ENCODE measurements around the gene LTA4H. TPM values are rescaled to one million over a fixed set of nuclear protein-coding genes. Genes with fewer than 3 reads are reported as not detected.
A peak's percentile ranks its signal among the peaks of the same experiment; 100 is the strongest.

Gene LTA4H
- polyA plus RNA-seq, 1 donor (not counting 4 experiments of a cell fraction or from before 2014, with no cell fraction given) = 183 TPM

DNA sequence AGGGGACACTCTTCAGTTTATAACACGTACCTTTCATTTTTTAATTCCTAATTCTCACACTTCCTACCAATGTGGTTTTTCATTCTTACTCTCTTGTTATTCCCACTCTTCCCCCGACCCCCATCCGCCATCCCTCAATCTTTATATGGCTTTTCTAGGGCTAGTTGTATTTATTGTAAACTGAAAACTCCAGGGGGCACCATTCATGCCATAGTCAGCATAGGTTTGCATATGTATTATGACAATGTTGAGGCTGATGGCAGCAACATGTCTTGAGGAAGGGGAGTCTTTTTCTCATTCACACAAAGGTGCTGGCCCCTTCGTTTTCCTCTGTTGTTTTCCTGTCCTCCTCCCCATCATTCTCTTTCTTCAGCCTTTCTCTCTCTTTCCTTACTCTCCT, 27.7 kb upstream of the LTA4H start:
- no peak for DNase-seq (ENCODE audit: low read depth, low spot score)
- Histone ChIP-seq H3K4me1 (ENCODE audit: control insufficient read depth, extremely low read depth, insufficient read depth, low read length) (no peaks in the 10 kb centered on the region), H3K27me3 (ENCODE audit: control insufficient read depth, extremely low read depth, insufficient read depth, low read length) (no peaks in the 10 kb centered on the region), H3K27ac (ENCODE audit: control insufficient read depth, insufficient read depth, low read length) (no peak overlapping the region), H3K4me3 (ENCODE audit: control insufficient read depth in 2 of 3, extremely low read depth in 1 of 3, insufficient read depth in 2 of 3, low read depth in 1 of 3, low read length in 3 of 3) (no peak overlapping the region), H3K36me3 (ENCODE audit: control insufficient read depth in 2 of 2, extremely low read depth in 1 of 2, insufficient read depth in 2 of 2, low read length in 2 of 2) (no peaks in the 10 kb centered on the region), H3K9ac (ENCODE audit: control insufficient read depth, extremely low read depth, insufficient read depth, low read length) (no peak overlapping the region), H3K9me1 (ENCODE audit: control insufficient read depth, extremely low read depth, insufficient read depth, low read length) (no peaks in the 10 kb centered on the region), H2AFZ (ENCODE audit: control insufficient read depth, low read length) (no peak overlapping the region), H3K4me2 (ENCODE audit: control insufficient read depth, extremely low read depth, insufficient read depth, low read depth, low read length) (no peak overlapping the region), H3K79me2 (ENCODE audit: control insufficient read depth, insufficient read depth, low read length) (no peaks in the 10 kb centered on the region), H3K9me3 (ENCODE audit: control insufficient read depth, low read depth, low read length) (no peaks in the 10 kb centered on the region), H4K20me1 (ENCODE audit: control insufficient read depth, extremely low read depth, insufficient read depth, low read length) (no peaks in the 10 kb centered on the region)
- FAIRE-seq = no peak
- dilution Hi-C loops (cut with MboI; ENCODE audit: extremely low pct_ligation_motif_present, low sequenced_read_pairs) = no loop called here
- TF ChIP-seq, protein P1, sequence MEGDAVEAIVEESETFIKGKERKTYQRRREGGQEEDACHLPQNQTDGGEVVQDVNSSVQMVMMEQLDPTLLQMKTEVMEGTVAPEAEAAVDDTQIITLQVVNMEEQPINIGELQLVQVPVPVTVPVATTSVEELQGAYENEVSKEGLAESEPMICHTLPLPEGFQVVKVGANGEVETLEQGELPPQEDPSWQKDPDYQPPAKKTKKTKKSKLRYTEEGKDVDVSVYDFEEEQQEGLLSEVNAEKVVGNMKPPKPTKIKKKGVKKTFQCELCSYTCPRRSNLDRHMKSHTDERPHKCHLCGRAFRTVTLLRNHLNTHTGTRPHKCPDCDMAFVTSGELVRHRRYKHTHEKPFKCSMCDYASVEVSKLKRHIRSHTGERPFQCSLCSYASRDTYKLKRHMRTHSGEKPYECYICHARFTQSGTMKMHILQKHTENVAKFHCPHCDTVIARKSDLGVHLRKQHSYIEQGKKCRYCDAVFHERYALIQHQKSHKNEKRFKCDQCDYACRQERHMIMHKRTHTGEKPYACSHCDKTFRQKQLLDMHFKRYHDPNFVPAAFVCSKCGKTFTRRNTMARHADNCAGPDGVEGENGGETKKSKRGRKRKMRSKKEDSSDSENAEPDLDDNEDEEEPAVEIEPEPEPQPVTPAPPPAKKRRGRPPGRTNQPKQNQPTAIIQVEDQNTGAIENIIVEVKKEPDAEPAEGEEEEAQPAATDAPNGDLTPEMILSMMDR (optimal IDR thresholded peaks at IDR 0.05 in 1 of 3, IDR thresholded peaks at IDR 0.05 in 1 of 3, conservative IDR thresholded peaks at IDR 0.05 in 1 of 3; ENCODE audit: extremely low read depth in 1 of 3, insufficient read depth in 2 of 3, low read length in 3 of 3) = peak in 1 of 3 experiments; percentile 20
- TF ChIP-seq EZH2 (IDR thresholded peaks at IDR 0.05; ENCODE audit: low read length) = no peak

DNA sequence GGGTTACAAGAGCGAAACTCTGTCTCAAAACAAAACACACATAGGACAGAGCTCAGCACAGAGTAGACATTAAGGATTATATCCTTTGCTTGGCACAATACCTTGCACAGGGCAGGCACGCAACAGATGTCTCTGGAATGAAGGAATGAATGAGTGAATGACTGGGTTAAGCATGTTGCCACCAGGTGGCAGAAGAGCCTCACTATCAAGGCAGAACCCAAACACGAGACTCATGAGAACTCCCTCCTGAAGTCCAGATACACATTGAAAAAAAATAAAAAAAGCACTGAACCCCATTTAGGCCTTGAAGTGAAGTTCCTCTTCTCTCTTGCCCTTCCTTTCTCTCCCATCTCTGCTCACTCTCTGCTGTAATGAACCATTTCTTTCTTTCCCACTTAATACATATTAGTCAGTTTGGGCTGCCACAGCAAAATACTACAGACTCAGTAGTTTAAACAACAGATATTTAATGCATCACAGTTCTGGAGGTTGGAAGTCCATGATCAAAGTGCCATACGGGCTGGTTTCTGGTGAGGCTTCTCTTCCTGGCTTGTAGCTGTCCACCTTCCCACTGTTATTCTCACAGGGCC, 26.6 kb upstream of the LTA4H start:
- Histone ChIP-seq H3K9me3 (ENCODE audit: control insufficient read depth, low read depth, low read length) (no peaks in the 10 kb centered on the region), H3K4me3 (ENCODE audit: control insufficient read depth in 2 of 3, extremely low read depth in 1 of 3, insufficient read depth in 2 of 3, low read depth in 1 of 3, low read length in 3 of 3) (no peak overlapping the region), H3K4me1 (ENCODE audit: control insufficient read depth, extremely low read depth, insufficient read depth, low read length) (no peaks in the 10 kb centered on the region), H3K9ac (ENCODE audit: control insufficient read depth, extremely low read depth, insufficient read depth, low read length) (no peak overlapping the region), H3K4me2 (ENCODE audit: control insufficient read depth, extremely low read depth, insufficient read depth, low read depth, low read length) (no peak overlapping the region), H3K27me3 (ENCODE audit: control insufficient read depth, extremely low read depth, insufficient read depth, low read length) (no peaks in the 10 kb centered on the region), H3K36me3 (ENCODE audit: control insufficient read depth in 2 of 2, extremely low read depth in 1 of 2, insufficient read depth in 2 of 2, low read length in 2 of 2) (no peaks in the 10 kb centered on the region), H4K20me1 (ENCODE audit: control insufficient read depth, extremely low read depth, insufficient read depth, low read length) (no peaks in the 10 kb centered on the region), H3K9me1 (ENCODE audit: control insufficient read depth, extremely low read depth, insufficient read depth, low read length) (no peaks in the 10 kb centered on the region), H3K27ac (ENCODE audit: control insufficient read depth, insufficient read depth, low read length) (no peak overlapping the region), H3K79me2 (ENCODE audit: control insufficient read depth, insufficient read depth, low read length) (no peaks in the 10 kb centered on the region), H2AFZ (ENCODE audit: control insufficient read depth, low read length) (no peak overlapping the region)
- FAIRE-seq (peak; percentile 83), DNase-seq (ENCODE audit: low read depth, low spot score) (peak; percentile 55)
- TF ChIP-seq, protein P1 (optimal IDR thresholded peaks at IDR 0.05 in 1 of 3, IDR thresholded peaks at IDR 0.05 in 1 of 3, conservative IDR thresholded peaks at IDR 0.05 in 1 of 3; ENCODE audit: extremely low read depth in 1 of 3, insufficient read depth in 2 of 3, low read length in 3 of 3) = peak; percentile 67 to 94 (median 81)
- TF ChIP-seq EZH2 (IDR thresholded peaks at IDR 0.05; ENCODE audit: low read length) = no peak
- dilution Hi-C loops (cut with MboI; ENCODE audit: extremely low pct_ligation_motif_present, low sequenced_read_pairs) = no loop called here
